Measurements from ENCODE around the gene MAPKAP1. TPM values are rescaled to one million over a fixed set of nuclear protein-coding genes. Genes with fewer than 3 reads are reported as not detected.

MAPKAP1 gene
- polyA plus RNA-seq, 1 donor (not counting 4 experiments of a cell fraction or from before 2014, with no cell fraction given), result 129 TPM

GRCh38 chr9:125416517-125416916 is 290.5 kb downstream of the MAPKAP1 start:
- Histone ChIP-seq H2AFZ (ENCODE audit: control insufficient read depth, low read length) (no peak overlapping the region), H3K36me3 (ENCODE audit: control insufficient read depth in 2 of 2, extremely low read depth in 1 of 2, insufficient read depth in 2 of 2, low read length in 2 of 2) (no peaks in the 10 kb centered on the region), H4K20me1 (ENCODE audit: control insufficient read depth, extremely low read depth, insufficient read depth, low read length) (no peaks in the 10 kb centered on the region), H3K4me3 (ENCODE audit: control insufficient read depth in 2 of 3, extremely low read depth in 1 of 3, insufficient read depth in 2 of 3, low read depth in 1 of 3, low read length in 3 of 3) (no peak overlapping the region), H3K4me1 (ENCODE audit: control insufficient read depth, extremely low read depth, insufficient read depth, low read length) (no peaks in the 10 kb centered on the region), H3K79me2 (ENCODE audit: control insufficient read depth, insufficient read depth, low read length) (no peaks in the 10 kb centered on the region), H3K27ac (ENCODE audit: control insufficient read depth, insufficient read depth, low read length) (no peak overlapping the region), H3K9me1 (ENCODE audit: control insufficient read depth, extremely low read depth, insufficient read depth, low read length) (no peaks in the 10 kb centered on the region), H3K9ac (ENCODE audit: control insufficient read depth, extremely low read depth, insufficient read depth, low read length) (no peak overlapping the region), H3K27me3 (ENCODE audit: control insufficient read depth, extremely low read depth, insufficient read depth, low read length) (no peaks in the 10 kb centered on the region), H3K4me2 (ENCODE audit: control insufficient read depth, extremely low read depth, insufficient read depth, low read depth, low read length) (no peak overlapping the region), H3K9me3 (ENCODE audit: control insufficient read depth, low read depth, low read length) (no peaks in the 10 kb centered on the region)
- dilution Hi-C loops (cut with MboI; ENCODE audit: extremely low pct_ligation_motif_present, low sequenced_read_pairs), result no loop called here
- DNase-seq (ENCODE audit: low read depth, low spot score) (no peak), FAIRE-seq (no peak)
- no peak for TF ChIP-seq EZH2 (IDR thresholded peaks at IDR 0.05; ENCODE audit: low read length)
- TF ChIP-seq, protein P1, sequence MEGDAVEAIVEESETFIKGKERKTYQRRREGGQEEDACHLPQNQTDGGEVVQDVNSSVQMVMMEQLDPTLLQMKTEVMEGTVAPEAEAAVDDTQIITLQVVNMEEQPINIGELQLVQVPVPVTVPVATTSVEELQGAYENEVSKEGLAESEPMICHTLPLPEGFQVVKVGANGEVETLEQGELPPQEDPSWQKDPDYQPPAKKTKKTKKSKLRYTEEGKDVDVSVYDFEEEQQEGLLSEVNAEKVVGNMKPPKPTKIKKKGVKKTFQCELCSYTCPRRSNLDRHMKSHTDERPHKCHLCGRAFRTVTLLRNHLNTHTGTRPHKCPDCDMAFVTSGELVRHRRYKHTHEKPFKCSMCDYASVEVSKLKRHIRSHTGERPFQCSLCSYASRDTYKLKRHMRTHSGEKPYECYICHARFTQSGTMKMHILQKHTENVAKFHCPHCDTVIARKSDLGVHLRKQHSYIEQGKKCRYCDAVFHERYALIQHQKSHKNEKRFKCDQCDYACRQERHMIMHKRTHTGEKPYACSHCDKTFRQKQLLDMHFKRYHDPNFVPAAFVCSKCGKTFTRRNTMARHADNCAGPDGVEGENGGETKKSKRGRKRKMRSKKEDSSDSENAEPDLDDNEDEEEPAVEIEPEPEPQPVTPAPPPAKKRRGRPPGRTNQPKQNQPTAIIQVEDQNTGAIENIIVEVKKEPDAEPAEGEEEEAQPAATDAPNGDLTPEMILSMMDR (optimal IDR thresholded peaks at IDR 0.05 in 1 of 3, IDR thresholded peaks at IDR 0.05 in 1 of 3, conservative IDR thresholded peaks at IDR 0.05 in 1 of 3; ENCODE audit: extremely low read depth in 1 of 3, insufficient read depth in 2 of 3, low read length in 3 of 3), result no peak

GRCh38 chr9:125415583-125416460 is 291.2 kb downstream of the MAPKAP1 start:
- no peaks in the 10 kb centered on the region for H4K20me1 ChIP-seq (ENCODE audit: control insufficient read depth, extremely low read depth, insufficient read depth, low read length)
- no peak overlapping the region for H3K4me3 ChIP-seq (ENCODE audit: control insufficient read depth in 2 of 3, extremely low read depth in 1 of 3, insufficient read depth in 2 of 3, low read depth in 1 of 3, low read length in 3 of 3)
- no peaks in the 10 kb centered on the region for H3K27me3 ChIP-seq (ENCODE audit: control insufficient read depth, extremely low read depth, insufficient read depth, low read length)
- H3K9me3 ChIP-seq (ENCODE audit: control insufficient read depth, low read depth, low read length), result no peaks in the 10 kb centered on the region
- no peaks in the 10 kb centered on the region for H3K9me1 ChIP-seq (ENCODE audit: control insufficient read depth, extremely low read depth, insufficient read depth, low read length)
- dilution Hi-C loops (cut with MboI; ENCODE audit: extremely low pct_ligation_motif_present, low sequenced_read_pairs), result no loop called here
- H3K4me2 ChIP-seq (ENCODE audit: control insufficient read depth, extremely low read depth, insufficient read depth, low read depth, low read length), result no peak overlapping the region
- no peaks in the 10 kb centered on the region for H3K4me1 ChIP-seq (ENCODE audit: control insufficient read depth, extremely low read depth, insufficient read depth, low read length)
- no peaks in the 10 kb centered on the region for H3K36me3 ChIP-seq (ENCODE audit: control insufficient read depth in 2 of 2, extremely low read depth in 1 of 2, insufficient read depth in 2 of 2, low read length in 2 of 2)
- DNase-seq (ENCODE audit: low read depth, low spot score) (no peak), FAIRE-seq (no peak)
- H3K9ac ChIP-seq (ENCODE audit: control insufficient read depth, extremely low read depth, insufficient read depth, low read length), result no peak overlapping the region
- no peaks in the 10 kb centered on the region for H3K79me2 ChIP-seq (ENCODE audit: control insufficient read depth, insufficient read depth, low read length)
- H3K27ac ChIP-seq (ENCODE audit: control insufficient read depth, insufficient read depth, low read length), result no peak overlapping the region
- H2AFZ ChIP-seq (ENCODE audit: control insufficient read depth, low read length), result no peak overlapping the region
- TF ChIP-seq, protein P1 (optimal IDR thresholded peaks at IDR 0.05 in 1 of 3, IDR thresholded peaks at IDR 0.05 in 1 of 3, conservative IDR thresholded peaks at IDR 0.05 in 1 of 3; ENCODE audit: extremely low read depth in 1 of 3, insufficient read depth in 2 of 3, low read length in 3 of 3), result no peak
- no peak for TF ChIP-seq EZH2 (IDR thresholded peaks at IDR 0.05; ENCODE audit: low read length)

Data from keratinocyte (primary cell).